CD4-positive, alpha-beta T cell treated with Interleukin-17A for 4 hours (primary cell): ENCODE measurements around the gene VTI1A.
"Not testable (repeated sequence)": the region's sequence is repeated elsewhere in the genome, so short reads cannot be mapped to it uniquely, and the experiment has no call there.

Source experiments
- DNase-seq: peaks from one replicate; pipeline ENCODE4 v3.0.0-alpha.2; 2020; ENCODE audit warnings: mixed read lengths

VTI1A gene

GRCh38 chr10:112456533-112456932, 9.5 kb downstream of the VTI1A start:
- no peak for DNase-seq

- no peak for DNase-seq
Observed at GRCh38 chr10:112460366-112460765, 13.4 kb downstream of the VTI1A start.

DNA sequence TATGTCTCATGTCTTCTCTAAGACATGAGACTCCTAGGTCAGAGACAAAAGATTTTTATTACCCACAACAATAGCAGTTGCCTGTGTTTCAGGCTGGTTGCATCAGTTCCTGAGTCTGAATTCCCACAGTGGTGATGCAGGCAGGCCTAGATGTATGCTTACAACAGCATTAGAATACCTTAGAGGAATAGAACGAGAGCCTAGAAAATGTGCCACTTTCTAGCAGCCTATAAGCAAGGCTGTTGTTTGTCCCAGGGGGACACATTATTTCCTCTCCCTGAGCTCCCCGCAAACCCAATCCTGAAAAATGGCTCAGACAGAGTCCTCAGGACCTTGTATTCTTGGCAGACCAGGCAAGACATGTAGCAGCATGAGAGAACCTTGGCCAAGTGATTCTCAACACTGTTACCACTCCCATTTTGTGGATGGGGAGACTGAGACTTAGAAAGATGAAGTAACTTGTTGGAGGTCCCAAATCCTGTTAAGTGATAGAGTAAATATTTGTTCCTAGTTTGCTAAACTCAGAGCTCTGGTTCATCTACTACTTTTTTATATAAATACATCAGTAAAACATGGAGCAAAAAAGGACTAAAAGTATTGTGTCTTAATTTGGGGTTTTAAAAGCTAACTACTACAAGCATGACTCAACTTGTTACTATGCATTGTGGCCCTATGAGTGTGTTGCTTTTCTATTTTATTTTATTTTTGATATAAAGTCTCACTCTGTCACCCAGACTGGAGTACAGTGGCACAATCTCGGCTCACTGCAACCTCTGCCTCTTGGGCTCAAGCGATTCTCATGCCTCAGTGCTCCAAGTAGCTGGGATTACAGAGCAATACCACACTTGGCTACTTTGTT, 14.2 kb downstream of the VTI1A start:
- no peak for DNase-seq

DNA sequence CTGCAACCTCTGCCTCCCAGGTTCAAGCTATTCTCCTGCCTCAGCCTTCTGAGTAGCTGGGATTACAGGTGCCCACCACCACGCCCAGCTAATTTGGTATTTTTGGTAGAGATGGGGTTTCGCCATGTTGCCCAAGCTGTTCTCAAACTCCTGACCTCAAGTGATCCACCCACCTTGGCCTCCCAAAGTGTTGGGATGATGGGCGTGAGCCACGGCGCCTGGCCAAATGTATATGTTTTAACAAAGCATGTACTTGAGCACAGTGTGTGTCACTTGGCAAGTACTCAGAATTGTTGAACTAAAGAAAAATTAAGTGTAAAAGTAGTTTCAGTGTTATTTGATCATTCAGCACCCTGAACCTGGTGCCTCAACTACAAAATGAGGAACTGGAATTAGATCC, 17.1 kb downstream of the VTI1A start:
- not testable (repeated sequence) for DNase-seq

DNA sequence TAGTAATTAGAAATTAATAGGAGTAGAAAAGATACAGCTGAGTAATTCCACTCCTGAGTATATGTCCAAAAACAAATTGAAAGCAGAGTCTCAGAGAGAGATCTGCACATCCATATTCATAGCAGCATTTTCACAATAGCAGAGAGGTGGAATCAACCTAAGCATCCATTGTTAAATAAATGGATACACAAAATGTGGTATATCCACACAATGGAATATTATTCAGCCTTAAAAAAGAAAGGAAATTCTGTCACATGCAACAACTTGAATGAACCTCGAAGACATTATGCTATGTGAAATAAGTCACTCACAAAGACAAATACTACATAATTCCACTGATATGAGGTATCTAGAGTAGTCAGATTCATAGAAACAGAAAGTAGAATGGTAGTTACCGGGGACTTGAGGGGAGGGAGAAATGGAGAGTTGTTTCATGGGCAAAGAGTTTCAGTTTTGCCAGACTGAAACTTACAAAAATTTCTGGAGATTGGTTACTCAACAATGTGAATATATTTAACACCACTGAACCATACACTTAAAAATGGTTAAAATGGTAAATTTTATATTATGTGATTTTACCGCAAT, 18.4 kb downstream of the VTI1A start:
- no peak for DNase-seq

- no peak for DNase-seq
Observed at GRCh38 chr10:112466802-112467201, 19.8 kb downstream of the VTI1A start.

GRCh38 chr10:112467541-112468075, 20.6 kb downstream of the VTI1A start:
- DNase-seq = no peak

GRCh38 chr10:112471878-112472487, 25.0 kb downstream of the VTI1A start:
- no peak for DNase-seq

DNA sequence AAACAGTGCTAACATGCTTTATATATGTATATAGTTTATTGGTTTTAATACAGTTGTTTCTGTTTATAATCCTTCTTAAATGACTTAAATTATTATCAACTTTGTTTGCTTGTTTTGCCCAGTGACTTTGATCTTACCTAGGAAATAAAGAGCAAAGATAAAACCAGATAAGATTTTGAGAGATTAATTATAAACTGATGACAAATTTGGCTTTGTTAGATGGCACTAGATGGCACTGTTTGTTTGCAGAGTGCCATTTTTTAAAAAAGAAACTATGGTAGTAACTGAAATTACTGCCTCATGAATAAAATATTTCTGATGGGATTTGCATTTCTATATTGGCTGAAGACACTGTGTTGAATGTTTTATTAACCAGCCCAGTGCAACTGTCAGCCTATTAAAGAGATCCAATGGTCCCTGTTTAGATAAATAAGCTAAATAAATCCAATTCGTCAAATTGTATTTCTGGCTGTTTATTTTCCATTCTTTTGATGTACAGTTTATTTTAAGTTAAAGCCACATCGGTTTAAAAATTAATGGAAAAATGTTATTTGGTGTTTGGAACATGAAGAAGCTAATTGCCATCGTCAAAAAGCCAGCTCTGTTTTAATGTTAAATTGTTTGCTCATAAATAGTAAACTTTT, 28.7 kb downstream of the VTI1A start:
- DNase-seq = no peak

GRCh38 chr10:112481602-112482001, 34.6 kb downstream of the VTI1A start:
- DNase-seq = no peak

- DNase-seq = no peak
Observed at GRCh38 chr10:112484399-112484798, 37.4 kb downstream of the VTI1A start.

DNA sequence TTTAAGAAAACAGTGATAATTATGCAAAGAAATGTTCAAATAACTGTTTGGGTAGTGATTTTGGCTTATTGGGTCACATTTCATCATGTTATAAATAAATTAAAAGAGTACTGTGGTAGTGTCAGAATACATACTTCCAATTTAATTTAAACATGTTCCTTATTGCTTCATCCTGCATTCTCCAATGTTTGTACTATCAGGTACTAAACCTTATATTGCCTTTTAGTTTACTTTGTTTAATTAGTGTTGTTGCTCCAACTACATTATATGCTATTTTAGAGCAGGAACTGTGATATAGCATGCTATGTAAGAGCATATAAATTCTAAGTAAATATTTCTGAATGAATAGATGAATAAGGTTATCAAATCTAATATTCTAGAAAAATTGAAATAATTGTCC, 40.9 kb downstream of the VTI1A start:
- DNase-seq = no peak

GRCh38 chr10:112490545-112490944, 43.5 kb downstream of the VTI1A start:
- no peak for DNase-seq

- DNase-seq = no peak
Observed at GRCh38 chr10:112491144-112491543, 44.1 kb downstream of the VTI1A start.

- DNase-seq = no peak
Observed at GRCh38 chr10:112492736-112493135, 45.7 kb downstream of the VTI1A start.

GRCh38 chr10:112497347-112497950, 50.4 kb downstream of the VTI1A start:
- DNase-seq = no peak

DNA sequence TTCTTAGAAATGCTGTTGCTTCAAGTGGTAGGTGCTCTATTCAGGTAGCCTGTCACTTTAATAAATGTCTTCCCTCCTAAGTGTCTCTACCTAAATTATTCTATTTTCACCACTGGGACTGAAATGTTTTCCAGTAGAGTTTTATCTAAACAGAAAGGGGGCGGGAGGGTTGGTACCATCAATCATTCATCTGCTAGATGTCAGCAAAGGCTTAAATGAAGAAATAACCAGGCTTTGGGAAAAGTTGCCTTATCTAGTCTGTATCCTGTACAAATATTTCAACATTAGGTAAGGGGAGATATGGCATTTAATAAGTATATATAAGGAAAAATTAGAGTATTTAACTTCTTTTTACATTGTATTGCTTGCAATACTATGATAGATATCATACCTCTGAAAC, 51.8 kb downstream of the VTI1A start:
- no peak for DNase-seq

GRCh38 chr10:112499985-112500384, 53.0 kb downstream of the VTI1A start:
- not testable (repeated sequence) for DNase-seq

GRCh38 chr10:112502536-112502935, 55.5 kb downstream of the VTI1A start:
- DNase-seq = no peak

- no peak for DNase-seq
Observed at GRCh38 chr10:112503643-112504042, 56.6 kb downstream of the VTI1A start.

GRCh38 chr10:112507046-112507445, 60.0 kb downstream of the VTI1A start:
- DNase-seq = no peak

- DNase-seq = no peak
Observed at GRCh38 chr10:112507988-112508387, 61.0 kb downstream of the VTI1A start.
